Endothelial cell of umbilical vein (primary cell): Measurements from ENCODE around the gene SHISA8. TPM values are rescaled to one million over a fixed set of nuclear protein-coding genes. Genes with fewer than 3 reads are reported as not detected.

Source experiments
- BruUV-seq: library from RNA; stranded (reverse); fragments of 400-500 nt; replicated peaks from 2 replicates; lab custom pipeline; 2021; lab: Mats Ljungman, UMichigan
- CTCF ChIA-PET: fragments of 300-600, 350-600 bp; sonication (Branson Sonifier 250); formaldehyde crosslinking; loops from one replicate; lab custom pipeline; 2021; ENCODE audit warnings: antibody characterized with exemption, inconsistent platforms; lab: Charles Lee
- POLR2A ChIA-PET: fragments of 300-600, 350-600 bp; sonication (Branson Sonifier 250); formaldehyde crosslinking; loops from one replicate; lab custom pipeline; 2021; ENCODE audit warnings: antibody characterized with exemption, inconsistent platforms; lab: Charles Lee
- DNase-seq: peaks from one replicate; pipeline ENCODE4 v3.0.0-alpha.2; 2011; ENCODE audit warnings: low read depth, low spot score
- FAIRE-seq: peaks from 2 replicates; lab custom pipeline; 2011; peaks lifted over from hg19 to GRCh38; lab: Jason Lieb, UNC
- H2AFZ ChIP-seq: 2 replicates; pipeline ENCODE4 v1.6.0; 2012; ENCODE audit warnings: low read depth, low read length, control low read depth, inconsistent platforms
- H3K27ac ChIP-seq: 2 replicates; pipeline ENCODE4 v1.5.1; 2011; ENCODE audit warnings: low read depth, mild to moderate bottlenecking, control low read depth, low read length, moderate library complexity; ENCODE audit not compliant: insufficient read depth
- H3K27me3 ChIP-seq, 2 experiments: 2 replicates each; pipeline versions ENCODE4 v1.6.0 to v1.6.1; 2011; ENCODE audit warnings: low read length in 2 of 2, mixed read lengths in 1 of 2; ENCODE audit not compliant: control insufficient read depth in 2 of 2, insufficient read depth in 2 of 2
- H3K36me3 ChIP-seq, 2 experiments: 2 replicates in 1 of 2; 3 replicates in 1 of 2; pipeline ENCODE4 v1.5.1; 2011; ENCODE audit warnings: low read length in 2 of 2, mild to moderate bottlenecking in 1 of 2, moderate library complexity in 1 of 2; ENCODE audit not compliant: control insufficient read depth in 2 of 2, insufficient read depth in 2 of 2; ENCODE audit errors: extremely low read depth in 1 of 2
- H3K4me1 ChIP-seq: 3 replicates; pipeline ENCODE4 v1.5.1; 2011; ENCODE audit warnings: mild to moderate bottlenecking, low read length; ENCODE audit not compliant: control insufficient read depth, insufficient read depth; ENCODE audit errors: extremely low read depth
- H3K4me2 ChIP-seq: 2 replicates; pipeline ENCODE4 v1.6.1; 2011; ENCODE audit warnings: low read length, control low read depth, mixed read lengths; ENCODE audit not compliant: insufficient read depth
- H3K4me3 ChIP-seq, 3 experiments: fragments of 200-600 bp in 1 of 3; sonication (generic), shearing (Covaris generic) in 1 of 3; replicated peaks in 1 of 3; 2 replicates each; pipeline ENCODE4 v1.5.1; 2011 to 2016; ENCODE audit warnings: control low read depth in 3 of 3, low read length in 3 of 3, mild to moderate bottlenecking in 2 of 3, inconsistent platforms in 1 of 3, low read depth in 1 of 3, moderate library complexity in 1 of 3; ENCODE audit not compliant: insufficient read depth in 1 of 3
- H3K79me2 ChIP-seq: 2 replicates; pipeline ENCODE4 v1.6.0; 2012; ENCODE audit warnings: low read length, inconsistent platforms; ENCODE audit not compliant: control insufficient read depth, insufficient read depth
- H3K9ac ChIP-seq: replicated peaks from 2 replicates; pipeline ENCODE3; 2011; ENCODE audit warnings: low read length, control low read depth; ENCODE audit not compliant: insufficient read depth; ENCODE audit errors: extremely low read depth
- H3K9me1 ChIP-seq: replicated peaks from 3 replicates; pipeline ENCODE4 v1.6.0; 2011; ENCODE audit warnings: mild to moderate bottlenecking, low read length; ENCODE audit not compliant: control insufficient read depth, insufficient read depth; ENCODE audit errors: extremely low read depth
- H3K9me3 ChIP-seq: replicated peaks from 2 replicates; pipeline ENCODE4 v1.5.1; 2012; ENCODE audit warnings: low read length, inconsistent platforms; ENCODE audit not compliant: control insufficient read depth, insufficient read depth
- H4K20me1 ChIP-seq: replicated peaks from 2 replicates; pipeline ENCODE3; 2011; ENCODE audit warnings: mild to moderate bottlenecking, low read length; ENCODE audit not compliant: control insufficient read depth, insufficient read depth; ENCODE audit errors: extremely low read depth
- CTCF ChIP-seq, 2 donors: IDR thresholded peaks; 1 replicate in 1 of 2; 2 replicates in 1 of 2; pipeline ENCODE4 v1.5.1; 2011; ENCODE audit warnings: low read length in 2 of 2, mild to moderate bottlenecking in 2 of 2, moderate library complexity in 2 of 2, control low read depth in 1 of 2, inconsistent platforms in 1 of 2, low read depth in 1 of 2; ENCODE audit not compliant: insufficient read depth in 1 of 2; ENCODE audit errors: extremely low read depth in 1 of 2
- EZH2 ChIP-seq: IDR thresholded peaks from 2 replicates; pipeline ENCODE4 v1.6.1; 2012; ENCODE audit warnings: borderline replicate concordance, low read depth, mild to moderate bottlenecking, moderate library complexity, low read length, inconsistent platforms; ENCODE audit not compliant: severe bottlenecking
- FOS ChIP-seq: IDR thresholded peaks from 2 replicates; pipeline ENCODE4 v1.6.1; 2011; ENCODE audit warnings: mild to moderate bottlenecking, low read length, moderate library complexity, borderline replicate concordance; ENCODE audit not compliant: insufficient read depth
- GATA2 ChIP-seq: IDR thresholded peaks from 2 replicates; pipeline ENCODE4 v1.7.0; 2011; ENCODE audit warnings: low read depth, mild to moderate bottlenecking, moderate library complexity, mixed read lengths, low read length; ENCODE audit not compliant: insufficient read length, insufficient read depth
- JUN ChIP-seq: IDR thresholded peaks from 2 replicates; pipeline ENCODE4 v1.6.1; 2011; ENCODE audit warnings: borderline replicate concordance, low read depth; ENCODE audit not compliant: insufficient read length, insufficient read depth
- MAX ChIP-seq: IDR thresholded peaks from 2 replicates; pipeline ENCODE4 v1.6.1; 2011; ENCODE audit not compliant: insufficient read depth, insufficient read length
- MYC ChIP-seq: IDR thresholded peaks from one replicate; pipeline ENCODE4 v1.6.1; 2011; ENCODE audit warnings: mild to moderate bottlenecking, low read depth, low read length
- POLR2A ChIP-seq: IDR thresholded peaks from 2 replicates; pipeline ENCODE4 v1.6.1; 2012; ENCODE audit warnings: low read depth, mild to moderate bottlenecking, control low read depth, low read length
- POLR2AphosphoS5 ChIP-seq: IDR thresholded peaks from 2 replicates; pipeline ENCODE4 v1.6.1; 2012; ENCODE audit warnings: low read depth, mild to moderate bottlenecking, control low read depth, low read length, moderate library complexity; ENCODE audit not compliant: insufficient read depth
- dilution Hi-C: fragments of 300-500 bp; cut with MboI; formaldehyde crosslinking; loops from one replicate; pipeline ENCODE4 v1.15.0; 2019; ENCODE audit warnings: low sequenced_read_pairs; ENCODE audit not compliant: extremely low pct_ligation_motif_present
- intact Hi-C: fragments of 100-400 bp; cut with micrococcal nuclease; formaldehyde crosslinking; loops from one replicate; pipeline ENCODE4 v1.10.0; 2022
- polyA plus RNA-seq, 4 experiments: library from polyadenylated mRNA; depleted of rRNA in 3 of 4; stranded (reverse) in 3 of 4; unstranded in 1 of 4; fragments of >200 nt; gene quantifications; 2 replicates each; pipeline versions ENCODE4 v1.2.1 to v1.2.3, GENCODE V29; 2011 to 2012; ENCODE audit warnings: missing spikeins in 1 of 4
- total RNA-seq: library from RNA; stranded (reverse); gene quantifications from 2 replicates; pipeline ENCODE4 v1.2.3, GENCODE V29; 2021

SHISA8 gene
- total and polyA plus RNA-seq, 2 donors (not counting 3 experiments of a cell fraction or from before 2014, with no cell fraction given) = not detected

- DNase-seq (no peak), FAIRE-seq (no peak)
- H3K9me3 ChIP-seq = no peaks in the 10 kb centered on the region
- H3K4me1 ChIP-seq = no peaks in the 10 kb centered on the region
- peaks cover 39 to 49% of the 10 kb centered on the region in 2 experiments for H3K36me3 ChIP-seq
- H3K9ac ChIP-seq = no peak overlapping the region
- no peaks in the 10 kb centered on the region for H3K9me1 ChIP-seq
- H3K4me2 ChIP-seq = no peak overlapping the region
- H3K27ac ChIP-seq = no peak overlapping the region
- POLR2A ChIA-PET = no interaction called here
- CTCF ChIA-PET = interaction anchor here (0.8 kb wide), 1 partner anchor 178 kb away, joined by 4 read pairs; no protein-coding TSS in a partner anchor
- intact Hi-C loops (no loop called here), dilution Hi-C loops (no loop called here)
- BruUV-seq = no TSS peak
- no peak overlapping the region for H2AFZ ChIP-seq
- H4K20me1 ChIP-seq = no peaks in the 10 kb centered on the region
- TF ChIP-seq GATA2 = no peak
- TF ChIP-seq POLR2A = no peak
- no peak for TF ChIP-seq POLR2AphosphoS5
- no peak for TF ChIP-seq FOS
- no peak for TF ChIP-seq EZH2
- no peak for TF ChIP-seq JUN
- H3K27me3 ChIP-seq = no peaks in the 10 kb centered on the region
- H3K79me2 ChIP-seq = no peaks in the 10 kb centered on the region
- no peak overlapping the region for H3K4me3 ChIP-seq
Measured at GRCh38 chr22:41875531-41876270, 39.2 kb downstream of the SHISA8 start.

- POLR2A ChIA-PET = no interaction called here
- no peak for FAIRE-seq
- dilution Hi-C loops = no loop called here
Measured at GRCh38 chr22:41874090-41874489, 40.8 kb downstream of the SHISA8 start.

More at GRCh38 chr22:41874090-41874489, 40.8 kb downstream of the SHISA8 start:
- no peak for TF ChIP-seq JUN
- TF ChIP-seq CTCF (IDR thresholded peaks at IDR 0.05; ENCODE audit: extremely low read depth in 1 of 2, insufficient read depth in 1 of 2, low read depth in 1 of 2, low read length in 2 of 2) = no peak
- TF ChIP-seq POLR2AphosphoS5 = no peak
- no peak for TF ChIP-seq EZH2
- no peak for TF ChIP-seq POLR2A
- no peak for TF ChIP-seq GATA2
- TF ChIP-seq MYC = no peak
- TF ChIP-seq MAX = no peak
- Histone ChIP-seq H3K36me3 (peaks cover 37 to 42% of the 10 kb centered on the region in 2 experiments), H3K27ac (no peak overlapping the region), H4K20me1 (no peaks in the 10 kb centered on the region), H3K27me3 (no peaks in the 10 kb centered on the region), H3K4me1 (no peaks in the 10 kb centered on the region), H2AFZ (no peak overlapping the region), H3K9me1 (no peaks in the 10 kb centered on the region), H3K4me2 (no peak overlapping the region), H3K79me2 (no peaks in the 10 kb centered on the region), H3K9me3 (no peaks in the 10 kb centered on the region), H3K9ac (no peak overlapping the region), H3K4me3 (no peak overlapping the region)
- intact Hi-C loops = no loop called here
- CTCF ChIA-PET = interaction anchor here (1.4 kb wide), 1 partner anchor 67 kb away, joined by 4 read pairs; no protein-coding TSS in a partner anchor
- no TSS peak for BruUV-seq
- DNase-seq = no peak
